GM18499 (cell line): Measurements from ENCODE around the gene KPNA2.
"Not testable (repeated sequence)": the region's sequence is repeated elsewhere in the genome, so short reads cannot be mapped to it uniquely, and the experiment has no call there.

Experiments used
- ATAC-seq: cut with Tn5 transposase; IDR thresholded peaks from one replicate; pipeline ENCODE4 v1.9.1; 2021; ENCODE audit warnings: moderate number of reproducible peaks; ENCODE audit not compliant: insufficient read depth, unreplicated experiment

Gene KPNA2

DNA sequence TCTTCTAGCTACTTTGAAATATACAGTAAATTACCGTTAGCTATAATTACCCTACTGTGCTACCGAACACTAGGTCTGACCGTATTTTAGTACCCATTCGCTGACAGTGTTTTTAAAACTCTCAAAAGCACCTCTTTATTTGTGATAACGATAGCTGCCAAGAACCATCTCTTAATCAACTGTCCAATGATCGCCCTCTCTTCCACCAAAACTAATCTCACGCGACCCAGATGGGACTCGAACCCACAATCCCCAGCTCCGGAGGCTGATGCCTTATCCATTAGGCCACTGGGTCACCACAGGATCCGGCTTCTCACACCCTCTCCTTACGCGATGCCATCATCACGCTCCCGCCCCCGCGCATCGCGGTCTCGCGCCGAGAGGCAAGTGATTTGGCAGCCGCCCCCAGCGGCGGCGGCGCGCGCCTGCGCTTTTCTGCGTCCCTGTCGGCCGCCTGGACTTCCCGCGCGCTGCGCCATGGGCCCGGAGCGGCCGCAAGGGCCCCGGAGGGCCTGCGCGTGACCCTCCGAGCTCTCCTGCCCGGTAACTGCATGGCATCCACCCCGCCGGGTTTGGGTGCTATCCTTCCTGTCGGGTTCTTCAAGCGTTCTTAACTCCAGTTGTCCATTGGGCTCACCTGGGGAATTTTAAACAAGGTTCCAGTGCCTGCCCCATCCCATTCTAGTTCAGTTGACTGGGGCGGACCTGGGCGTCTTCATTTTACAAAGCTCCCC is 15.7 kb upstream of the KPNA2 start:
- peak; percentile 85 for ATAC-seq

DNA sequence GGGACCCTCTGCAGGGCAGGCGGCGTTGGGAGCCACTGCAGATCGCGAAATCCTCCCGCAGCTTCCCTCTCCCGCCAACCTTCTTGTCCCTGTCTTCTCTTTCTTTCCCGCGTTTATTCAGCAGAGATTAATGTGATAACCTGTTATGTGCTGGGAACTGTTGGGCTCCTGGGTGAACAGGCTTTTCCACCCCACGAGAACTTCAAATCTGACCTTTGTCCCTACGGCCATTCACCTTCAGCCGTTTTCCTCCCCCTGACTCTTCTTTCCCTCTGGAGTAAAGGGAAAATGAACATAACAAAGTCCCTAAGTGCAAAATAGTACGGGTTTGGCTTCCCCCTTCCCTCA is 15.2 kb upstream of the KPNA2 start:
- no peak for ATAC-seq

DNA sequence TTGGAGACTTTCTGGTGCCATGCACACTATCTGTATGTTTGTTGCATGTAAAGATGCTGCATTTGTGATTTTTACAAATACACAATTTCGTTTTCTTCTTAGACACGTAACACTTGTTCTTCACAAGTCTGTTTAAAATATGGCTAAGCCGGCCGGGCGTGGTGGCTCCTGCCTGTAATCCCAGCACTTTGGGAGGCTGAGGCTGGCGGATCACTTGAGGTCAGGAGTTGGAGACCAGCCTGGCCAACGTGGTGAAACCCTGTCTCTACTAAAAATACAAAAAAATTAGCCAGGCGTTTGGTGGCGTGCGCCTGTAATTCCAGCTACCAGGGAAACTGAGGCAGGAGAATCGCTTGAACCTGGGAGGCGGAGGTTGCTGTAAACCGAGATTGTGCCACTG is 14.7 kb upstream of the KPNA2 start:
- not testable (repeated sequence) for ATAC-seq

DNA sequence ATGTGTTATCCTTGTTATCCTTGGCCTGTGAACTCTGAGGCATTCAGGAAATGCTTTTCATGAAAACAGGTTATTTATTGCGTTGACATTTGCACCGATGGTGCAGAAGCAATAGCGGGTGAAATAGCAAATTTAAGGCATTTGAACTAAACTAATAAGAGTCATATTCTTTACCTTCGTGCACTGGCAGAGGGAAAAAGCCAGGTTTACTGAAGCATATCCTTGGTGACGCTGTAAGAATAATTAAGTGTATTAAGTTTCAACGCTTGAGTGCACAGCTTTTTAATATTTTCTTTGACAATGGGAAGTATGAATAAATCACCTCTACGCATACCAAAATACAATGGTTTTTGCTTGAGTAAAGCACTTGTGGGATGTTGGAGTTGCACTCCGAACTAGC is 13.6 kb upstream of the KPNA2 start:
- no peak for ATAC-seq

DNA sequence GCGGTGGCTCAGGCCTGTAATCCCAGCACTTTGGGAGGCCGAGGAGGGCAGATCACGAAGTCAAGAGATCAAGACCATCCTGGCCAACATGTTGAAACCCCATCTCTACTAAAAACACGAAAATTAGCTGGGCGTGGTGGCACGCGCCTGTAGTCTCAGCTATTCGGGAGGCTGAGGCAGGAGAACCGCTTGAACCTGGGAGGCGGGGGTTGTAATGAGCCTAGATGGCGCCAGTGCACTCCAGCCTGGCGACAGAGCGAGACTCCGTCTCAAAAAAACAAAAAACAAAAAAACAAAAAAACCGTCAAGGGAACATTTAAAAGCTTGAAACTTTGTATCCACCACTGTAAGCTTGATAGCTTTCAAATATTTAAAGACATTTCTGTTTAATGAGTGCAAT is 13.0 kb upstream of the KPNA2 start:
- not testable (repeated sequence) for ATAC-seq

DNA sequence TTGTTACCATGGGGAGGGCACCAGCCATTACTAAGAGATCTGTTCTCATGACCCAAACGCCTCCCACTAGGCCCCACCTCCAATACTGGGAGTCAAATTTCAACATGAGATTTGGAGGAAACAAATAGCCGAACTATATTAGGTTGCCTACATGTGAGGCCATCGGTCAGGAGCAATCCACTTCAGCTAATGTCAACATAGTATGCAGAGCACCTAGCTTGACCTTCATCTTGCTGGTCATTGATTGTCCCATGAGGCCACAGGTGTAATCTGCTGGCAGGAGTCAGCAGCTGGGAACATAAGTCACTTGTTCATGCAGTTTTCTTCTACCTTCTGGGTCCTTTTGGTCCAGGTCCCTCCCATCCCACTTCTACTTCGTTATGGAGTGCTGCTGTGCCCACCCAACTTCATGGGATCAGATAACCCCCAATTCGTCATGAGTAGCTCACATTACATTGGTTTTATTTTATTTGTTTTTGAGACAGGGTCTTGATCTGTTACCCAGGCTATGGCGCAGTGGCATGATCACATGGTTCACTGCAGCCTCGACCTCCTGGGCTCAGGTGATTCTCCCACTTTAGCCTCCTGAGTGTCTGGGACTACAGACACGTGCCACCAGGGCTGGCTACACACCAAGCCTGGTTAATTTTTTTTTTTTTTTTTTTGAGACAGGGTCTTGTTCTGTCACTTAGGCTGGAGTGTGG is 5.9 kb upstream of the KPNA2 start:
- ATAC-seq = no peak

DNA sequence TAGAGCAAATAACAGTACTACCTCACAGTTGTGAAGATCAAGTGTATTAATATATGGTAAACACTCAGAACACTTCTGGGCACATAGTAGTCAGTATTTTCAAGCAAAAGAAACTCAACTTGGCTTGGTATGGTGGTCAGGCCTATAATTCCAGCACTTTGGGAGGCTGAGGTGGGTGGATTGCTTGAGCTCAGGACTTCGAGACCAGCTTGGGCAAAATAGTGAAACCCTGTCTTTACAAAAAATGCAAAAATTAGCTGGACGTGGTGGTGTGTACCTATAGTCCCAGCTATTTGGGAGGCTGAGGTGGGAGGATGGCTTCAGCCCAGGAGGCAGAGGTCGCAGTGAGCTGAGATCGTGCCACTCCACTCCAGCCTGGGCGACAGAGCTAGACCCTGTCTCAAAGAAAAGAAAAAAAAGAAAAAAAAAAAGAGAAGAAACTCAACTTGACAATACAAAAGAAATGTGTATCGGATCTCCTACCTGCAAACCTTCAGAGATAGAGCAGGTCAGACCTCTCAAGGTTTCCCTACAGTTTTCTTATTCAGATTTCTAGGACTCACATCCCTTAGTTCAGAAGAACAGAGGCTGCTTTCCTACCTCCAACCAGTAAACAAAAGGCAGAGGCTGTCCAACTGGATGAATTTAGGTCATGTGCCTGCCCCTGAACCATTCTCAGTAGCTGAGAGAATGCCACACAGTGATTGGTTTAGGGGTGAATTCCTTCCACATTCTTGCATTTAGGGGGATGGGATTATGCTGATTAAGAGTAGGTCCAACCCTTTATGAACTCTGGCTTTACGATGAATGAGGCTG is 1.7 kb upstream of the KPNA2 start:
- ATAC-seq = no peak

DNA sequence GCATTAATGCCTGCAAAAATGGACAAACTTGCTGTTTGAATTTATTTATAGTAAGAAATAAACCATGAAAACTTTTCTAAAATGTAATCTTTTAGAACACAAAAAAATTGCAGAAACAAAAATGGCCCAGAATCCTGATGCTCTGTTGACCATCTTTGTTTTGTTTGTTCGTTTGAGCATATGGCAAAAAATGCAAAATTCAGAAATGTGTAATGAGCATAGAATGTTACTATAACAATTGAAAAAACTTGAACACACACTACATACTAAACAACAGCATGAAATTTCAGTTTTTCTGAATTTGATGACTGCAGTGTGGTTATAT is 1.1 kb upstream of the KPNA2 start:
- ATAC-seq = no peak

DNA sequence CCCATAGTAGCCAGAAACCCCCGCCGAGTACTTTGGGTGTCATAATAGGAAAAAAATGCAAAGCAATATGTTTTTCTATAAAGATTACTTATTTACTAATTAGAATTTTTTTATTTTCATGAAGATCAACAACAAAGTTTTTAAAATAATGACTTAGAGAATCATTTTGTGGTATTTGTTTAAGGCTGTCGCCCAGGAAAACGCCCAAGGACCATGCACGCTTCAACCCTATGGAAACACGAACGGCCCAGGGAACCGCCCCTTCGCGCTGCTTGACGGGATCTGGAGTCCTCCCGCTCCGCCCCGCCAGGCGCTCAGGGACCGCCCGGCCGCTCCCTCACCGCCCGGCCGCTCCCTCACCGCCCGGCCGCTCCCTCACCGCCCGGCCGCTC is 408 bp upstream of the KPNA2 start:
- ATAC-seq = peak; percentile 78

DNA sequence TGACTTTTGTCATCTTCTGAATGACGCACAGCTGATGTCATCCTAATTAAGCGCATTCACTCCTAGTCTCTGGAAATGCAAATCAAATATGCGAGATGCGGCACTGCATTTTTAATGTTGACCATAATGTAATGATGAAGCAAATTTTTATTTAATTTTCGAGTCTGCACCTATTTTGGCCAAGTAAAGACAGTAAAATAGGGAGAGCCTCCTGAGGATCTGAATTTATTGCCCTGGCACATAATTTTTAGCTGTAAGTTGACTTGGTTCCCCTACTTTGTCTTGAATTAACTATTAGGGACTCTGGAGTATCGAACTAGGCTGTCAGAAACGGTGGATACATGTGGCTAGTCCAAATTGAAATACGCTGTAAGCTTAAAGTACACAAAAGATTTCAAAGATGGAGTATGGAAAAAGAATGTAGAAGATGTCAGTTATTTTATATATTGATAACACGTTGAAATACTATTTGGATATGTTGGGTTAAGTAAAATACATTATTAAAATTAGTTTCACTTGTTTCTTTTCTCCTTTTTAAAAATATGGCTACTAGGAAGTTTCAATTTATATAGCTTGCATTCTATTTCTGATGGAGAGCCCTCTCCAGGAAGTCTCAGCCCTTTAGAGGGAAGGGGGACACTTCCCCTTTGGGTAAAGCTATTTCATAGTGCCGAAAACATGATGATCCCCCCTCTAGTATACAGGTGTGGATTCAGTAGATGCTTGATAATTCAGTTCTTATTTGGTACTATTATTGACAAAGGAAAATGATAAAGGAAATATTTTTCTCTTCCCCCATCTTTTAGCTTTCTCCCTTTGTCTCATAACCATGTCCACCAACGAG is 991 bp downstream of the KPNA2 start:
- ATAC-seq = no peak

DNA sequence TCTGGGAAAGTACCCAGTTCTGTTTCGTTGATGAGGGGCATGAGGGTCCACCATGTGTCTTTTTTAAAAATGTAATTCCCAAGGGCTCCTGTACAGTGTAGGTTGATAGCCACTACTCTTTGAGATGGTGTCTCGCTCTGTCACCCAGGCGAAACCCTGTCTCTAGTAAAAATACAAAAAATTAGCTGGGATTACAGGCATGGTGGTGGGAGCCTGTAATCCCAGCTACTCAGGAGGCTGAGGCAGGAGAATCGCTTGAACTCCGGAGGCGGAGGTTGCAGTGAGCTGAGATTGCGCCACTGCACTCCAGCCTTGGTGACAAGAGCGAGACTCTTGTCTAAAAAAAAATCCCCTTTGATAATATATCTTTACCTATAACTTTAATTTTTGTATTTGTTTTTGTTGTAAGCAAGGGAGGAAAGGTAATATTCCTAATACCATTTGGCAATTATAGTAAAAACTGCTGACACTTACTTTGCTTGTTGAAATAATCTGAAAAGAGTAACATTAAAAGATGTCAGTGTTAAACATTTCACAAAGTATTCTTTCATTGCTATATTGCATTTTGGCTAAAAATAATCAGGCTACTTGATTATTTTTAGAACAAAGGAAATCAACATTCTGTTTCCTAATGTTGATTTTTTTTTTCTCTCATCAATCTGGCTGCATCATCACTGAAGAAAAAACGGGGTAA is 11.8 kb downstream of the KPNA2 start:
- no peak for ATAC-seq

DNA sequence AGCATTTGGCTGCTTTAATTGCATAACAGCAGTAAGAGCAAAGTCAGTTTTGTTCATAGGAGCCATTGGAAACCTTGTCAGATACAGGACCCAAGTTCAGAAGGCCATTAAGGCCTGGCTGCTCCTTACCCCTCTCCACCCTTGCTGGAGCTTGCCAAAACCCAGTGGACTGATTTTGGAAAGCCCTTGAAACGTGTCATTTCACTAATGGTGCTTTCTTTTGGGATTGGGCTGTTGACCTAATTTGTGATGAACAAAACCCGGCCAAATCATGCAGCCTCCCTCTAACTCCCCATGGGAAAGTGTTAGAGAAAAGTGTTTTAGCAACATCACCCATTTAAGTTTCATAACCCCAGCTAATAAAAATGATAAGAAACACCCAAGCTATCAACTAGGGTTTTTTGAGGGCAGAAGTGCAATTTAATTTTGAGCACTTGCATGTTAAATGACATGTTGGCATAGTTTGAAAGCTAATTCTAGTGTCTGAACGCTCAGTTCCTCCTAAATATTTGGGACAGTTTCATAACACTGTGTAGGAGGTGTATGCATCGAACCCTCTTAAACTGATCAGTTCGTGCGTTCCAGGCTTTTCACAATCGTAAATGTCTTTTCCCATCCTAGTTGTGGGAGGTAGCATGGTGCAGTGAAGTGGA is 12.5 kb downstream of the KPNA2 start:
- ATAC-seq = not testable (repeated sequence)

DNA sequence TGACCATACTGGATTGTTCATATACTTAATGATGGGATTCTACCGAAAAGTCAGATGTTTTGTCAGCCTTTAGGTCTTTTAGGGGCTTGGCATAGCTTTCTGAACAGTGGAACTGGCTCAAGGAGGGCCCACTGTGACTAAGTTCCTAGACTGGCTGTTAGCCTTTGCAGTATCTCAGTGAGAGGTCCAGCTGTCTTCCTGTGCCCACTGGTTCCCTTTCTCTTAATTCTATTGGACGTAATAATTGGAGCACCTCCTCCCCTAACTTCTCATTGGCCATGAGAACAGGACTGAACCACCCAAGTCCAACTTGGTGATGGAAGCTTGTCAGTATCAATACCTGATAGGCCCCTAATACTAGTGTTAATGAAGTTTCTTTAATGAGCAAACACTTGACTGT is 13.5 kb downstream of the KPNA2 start:
- ATAC-seq = no peak

DNA sequence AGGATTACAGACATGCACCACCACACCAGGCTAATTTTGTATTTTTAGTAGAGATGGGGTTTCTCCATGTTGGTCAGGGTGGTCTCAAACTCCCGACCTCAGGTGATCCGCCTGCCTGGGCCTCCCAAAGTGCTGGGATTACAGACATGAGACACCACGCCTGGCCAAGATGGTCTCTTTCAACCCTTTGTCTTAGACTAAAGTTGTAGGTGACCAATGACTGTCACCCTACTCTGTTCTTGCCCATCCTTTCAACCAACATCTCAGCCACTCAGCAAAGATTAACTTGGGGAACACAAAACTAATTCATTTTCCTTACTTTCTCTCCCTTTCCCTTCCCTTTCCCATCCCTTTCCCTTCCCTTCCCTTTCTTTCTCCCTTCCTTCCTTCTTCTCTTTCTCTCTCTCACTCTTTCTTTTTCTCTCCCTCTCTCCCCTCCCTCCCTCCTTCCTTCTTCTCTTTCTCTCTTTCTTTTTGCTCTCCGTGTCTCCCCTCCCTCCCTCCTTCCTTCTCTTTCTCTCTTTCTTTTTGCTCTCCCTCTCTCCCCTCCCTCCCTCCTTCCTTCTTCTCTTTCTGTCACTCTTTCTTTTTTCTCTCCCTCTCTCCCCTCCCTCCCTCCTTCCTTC is 14.4 kb downstream of the KPNA2 start:
- not testable (repeated sequence) for ATAC-seq

DNA sequence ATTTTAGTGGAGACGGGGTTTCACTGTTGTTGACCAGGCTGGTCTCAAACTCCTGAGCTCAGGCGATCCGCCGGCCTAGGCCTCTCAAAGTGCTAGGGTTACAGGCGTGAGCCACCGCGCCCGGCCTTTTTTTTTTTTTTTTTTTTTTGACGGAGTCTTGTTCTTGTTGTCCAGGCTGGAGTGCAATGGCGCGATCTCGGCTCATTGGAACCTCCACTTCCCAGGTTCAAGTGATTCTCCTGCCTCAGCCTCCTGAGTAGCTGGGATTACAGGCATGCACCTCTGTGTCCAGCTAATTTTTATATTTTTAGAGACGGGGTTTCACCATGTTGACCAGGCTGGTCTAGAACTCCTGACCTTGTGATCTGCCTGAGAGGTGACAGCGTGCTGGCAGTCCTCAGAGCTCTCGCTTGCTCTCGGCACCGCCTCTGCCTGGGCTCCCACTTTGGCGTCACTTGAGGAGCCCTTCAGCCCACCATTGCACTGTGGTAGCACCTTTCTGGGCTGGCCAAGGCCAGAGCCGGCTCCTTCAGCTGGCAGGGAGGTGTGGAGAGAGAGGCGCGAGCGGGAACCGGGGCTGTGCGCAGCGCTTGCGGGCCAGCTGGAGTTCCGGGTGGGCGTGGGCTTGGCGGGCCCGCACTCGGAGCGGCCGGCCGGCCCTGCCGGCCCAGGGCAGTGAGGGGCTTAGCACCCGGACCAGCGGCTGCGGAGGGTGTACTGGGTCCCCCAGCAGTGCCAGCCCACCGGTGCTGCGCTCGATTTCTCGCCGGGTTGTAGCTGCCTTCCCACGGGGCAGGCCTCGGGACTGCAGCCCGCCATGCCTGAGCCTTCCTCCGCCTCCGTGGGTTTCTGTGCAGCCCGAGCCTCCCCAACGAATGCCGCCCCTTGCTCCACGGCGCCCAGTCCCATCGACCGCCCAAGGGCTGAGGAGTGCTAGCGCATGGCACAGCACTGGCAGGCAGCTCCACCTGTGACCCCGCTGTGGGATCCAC is 16.1 kb downstream of the KPNA2 start:
- ATAC-seq = not testable (repeated sequence)

DNA sequence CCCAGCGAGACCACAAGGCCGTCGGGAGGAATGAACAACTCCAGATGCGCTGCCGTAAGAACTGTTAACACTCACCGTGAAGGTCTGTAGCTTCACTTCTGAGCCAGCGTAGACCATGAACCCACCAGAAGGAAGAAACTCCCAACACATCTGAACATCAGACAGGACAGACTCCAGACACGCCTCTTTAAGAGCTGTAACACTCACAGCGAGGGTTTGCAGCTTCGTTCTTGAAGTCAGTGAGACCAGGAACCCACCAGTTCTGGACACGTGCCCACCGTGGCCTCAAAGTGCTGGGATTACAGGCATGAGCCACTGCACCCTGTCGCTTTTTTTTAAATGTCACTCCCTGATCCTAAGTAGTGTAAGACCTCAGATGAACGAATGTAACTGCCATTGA is 17.3 kb downstream of the KPNA2 start:
- no peak for ATAC-seq

DNA sequence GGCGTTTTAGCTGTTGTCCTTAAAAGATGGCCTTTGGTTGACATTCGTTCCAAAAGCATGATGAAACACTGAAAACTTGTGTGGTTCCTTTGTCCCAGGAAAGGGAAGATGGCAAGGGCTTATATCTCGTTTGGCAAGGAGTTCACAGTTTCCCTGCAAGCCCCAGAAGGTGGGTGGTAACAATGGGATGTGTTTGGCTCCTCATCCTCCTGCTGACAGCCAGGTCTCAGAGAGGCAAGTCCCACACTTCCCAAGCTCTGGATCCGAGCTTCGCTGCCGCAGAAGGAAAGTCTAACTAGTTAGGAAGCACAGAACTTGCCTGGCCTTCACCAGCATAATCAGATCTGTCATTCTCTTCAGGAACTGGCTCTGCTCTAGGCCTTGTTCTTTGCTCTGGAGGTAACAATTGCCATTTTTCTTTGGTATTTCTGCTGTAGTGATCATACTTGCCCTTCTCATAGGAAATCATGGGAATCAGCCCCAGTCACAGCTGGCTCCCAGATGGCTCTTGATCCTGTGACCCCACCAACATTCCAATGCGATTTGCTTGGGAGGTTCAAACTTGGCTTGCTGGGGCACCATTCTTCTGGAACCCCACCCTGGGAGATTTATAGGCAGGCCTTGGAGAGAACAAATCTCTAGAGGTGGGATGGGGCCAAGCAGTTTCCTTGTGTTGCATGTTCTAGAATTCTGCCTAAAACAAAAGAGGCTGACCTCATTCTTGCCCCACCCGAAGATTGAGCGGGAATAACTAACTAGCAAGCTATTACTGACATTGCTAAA is 17.9 kb downstream of the KPNA2 start:
- ATAC-seq = no peak
